Ureter (tissue), 1 donor: Measurements from ENCODE around the gene LENG9. TPM values are rescaled to one million over a fixed set of nuclear protein-coding genes. Genes with fewer than 3 reads are reported as not detected.

Source experiments
- DNase-seq: peaks from one replicate; pipeline ENCODE4 v3.0.0-alpha.2; 2020; ENCODE audit warnings: low spot score
- total RNA-seq: library from RNA; stranded (reverse); gene quantifications from one replicate; pipeline ENCODE4 v1.2.4, GENCODE V29; 2023
- donor health status: DM: yes; HTN: yes; CAD: no.

Gene LENG9
- total RNA-seq, 1 donor from 2014 or later = 10.2 TPM

DNA sequence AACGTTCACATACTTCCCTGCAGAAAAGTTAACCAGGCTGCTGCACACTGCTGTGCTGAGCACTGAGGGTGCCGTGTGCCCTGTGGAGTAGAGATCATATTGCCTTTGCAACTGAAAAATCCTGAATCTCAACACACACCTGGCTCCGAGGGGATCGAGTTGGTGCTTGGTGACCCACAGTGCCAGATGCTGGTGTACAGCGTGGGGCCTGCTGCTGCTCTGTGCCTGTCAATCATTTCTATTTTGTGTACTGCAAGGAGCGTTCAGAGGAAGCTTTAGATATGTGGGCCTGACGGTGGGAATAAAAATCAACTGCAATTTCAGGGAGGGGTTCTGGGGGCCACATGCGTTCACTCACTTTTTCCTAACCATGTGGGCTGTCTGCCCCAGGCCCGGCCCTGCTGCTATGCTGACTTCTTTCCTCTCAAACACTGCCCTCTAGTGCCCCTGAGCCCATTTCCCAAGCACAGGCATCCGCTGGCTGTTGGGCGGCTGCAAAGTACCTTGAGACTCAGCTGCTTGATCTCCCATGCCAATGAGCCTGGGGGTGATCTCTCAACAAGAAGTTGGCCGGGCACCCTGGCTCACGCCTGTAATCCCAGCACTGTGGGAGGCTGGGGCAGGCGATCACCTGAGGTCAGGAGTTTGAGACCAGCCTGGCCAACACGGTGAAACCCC, 24.3 kb downstream of the LENG9 start:
- no peak for DNase-seq

DNA sequence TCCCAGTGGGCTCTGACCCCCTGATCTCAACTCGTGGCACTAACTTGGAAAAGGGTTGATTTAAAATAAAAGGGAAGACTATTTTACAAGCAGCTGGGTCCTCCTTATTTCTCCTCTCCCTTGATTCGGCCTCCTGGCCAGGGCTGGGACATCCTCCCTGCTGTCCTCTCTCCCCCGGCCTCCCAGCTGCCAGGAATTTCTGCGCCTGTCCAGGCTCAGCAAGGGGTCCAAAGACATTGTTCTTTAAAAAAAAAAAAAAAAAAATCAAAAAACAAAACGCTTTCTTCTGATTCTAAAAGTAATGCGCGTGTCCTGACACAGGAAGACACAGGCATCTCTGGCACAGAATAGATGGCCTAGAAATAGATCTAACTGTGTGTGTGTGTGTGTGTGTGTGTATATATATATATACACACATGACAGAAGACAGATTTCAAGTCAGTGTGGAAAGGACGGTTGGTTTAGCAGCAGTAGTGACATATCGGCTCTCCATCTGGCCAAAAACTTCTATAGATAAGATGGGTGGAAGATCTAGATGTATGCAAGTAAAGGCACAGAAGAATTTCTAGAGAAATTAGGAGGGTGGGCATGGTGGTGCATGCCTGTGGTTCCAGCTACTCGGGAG, 26.8 kb downstream of the LENG9 start:
- DNase-seq = no peak

- DNase-seq = no peak
These were observed 27.5 kb downstream of the LENG9 start for GRCh38 chr19:54436031-54436523.

DNA sequence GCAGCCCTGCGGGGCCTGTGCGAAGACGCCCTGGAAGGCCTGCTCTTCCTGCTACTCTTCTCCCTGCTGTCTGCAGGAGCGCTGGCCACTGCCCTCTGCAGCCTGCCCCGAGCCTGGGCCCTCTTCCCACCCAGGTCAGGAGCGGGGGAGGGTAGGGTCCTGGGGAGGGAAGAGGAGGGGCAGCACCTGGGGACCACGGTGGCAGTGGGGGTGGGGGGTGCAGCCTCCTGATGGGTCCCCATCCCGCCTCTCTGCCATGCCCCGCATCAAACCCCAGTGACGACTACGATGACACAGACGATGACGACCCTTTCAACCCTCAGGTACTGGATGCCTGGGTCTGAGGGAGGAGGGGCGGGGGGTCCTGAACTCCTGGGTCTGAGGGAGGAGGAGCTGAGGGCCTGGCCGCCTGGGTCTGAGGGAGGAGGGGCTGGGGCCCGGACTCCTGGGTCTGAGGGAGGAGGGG, 28.0 kb downstream of the LENG9 start:
- no peak for DNase-seq

- no peak for DNase-seq
These were observed 28.7 kb downstream of the LENG9 start for GRCh38 chr19:54434873-54435214.

DNA sequence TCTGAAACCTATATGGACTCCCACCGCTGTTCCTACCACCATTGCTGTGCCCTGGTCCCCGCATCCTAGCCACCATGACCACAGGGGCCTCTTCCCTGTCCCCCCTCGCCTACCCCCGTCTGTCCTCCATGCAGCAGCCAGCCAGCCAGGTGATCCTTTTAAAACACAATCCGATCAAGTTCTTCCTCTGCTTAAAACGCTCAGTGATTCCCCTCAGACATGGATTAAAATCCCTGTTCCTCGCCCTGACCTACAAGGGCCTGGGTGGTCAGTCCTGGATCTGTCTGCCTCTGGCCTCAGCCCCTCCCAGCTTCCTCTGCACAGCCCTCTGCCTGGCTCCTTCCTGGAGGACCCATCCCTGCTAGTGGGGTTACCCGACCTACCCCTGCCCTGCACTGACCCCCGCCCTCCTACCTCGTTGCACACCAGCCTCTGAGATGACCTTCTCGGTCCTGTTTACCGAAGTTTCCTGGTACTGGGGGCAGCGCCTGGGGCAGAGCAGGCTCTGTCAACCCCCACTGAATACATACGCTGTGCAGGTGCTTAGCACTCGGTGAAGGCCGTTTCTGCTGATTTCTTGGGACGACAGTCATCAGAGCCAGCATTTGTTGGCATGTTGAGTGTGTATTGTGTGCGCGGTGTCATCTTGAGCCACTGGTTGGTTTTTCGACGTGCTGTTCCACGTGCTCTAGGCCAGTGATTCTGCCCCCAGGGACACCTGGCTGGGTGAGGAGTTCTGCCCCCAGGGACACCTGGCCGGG, 29.3 kb downstream of the LENG9 start:
- DNase-seq = no peak

- no peak for DNase-seq
These were observed 29.9 kb downstream of the LENG9 start for GRCh38 chr19:54433697-54434096.

- DNase-seq = no peak
These were observed 31.3 kb downstream of the LENG9 start for GRCh38 chr19:54432144-54432738.

GRCh38 chr19:54431255-54431838, 32.2 kb downstream of the LENG9 start:
- no peak for DNase-seq

GRCh38 chr19:54430306-54431254, 33.0 kb downstream of the LENG9 start:
- no peak for DNase-seq

DNA sequence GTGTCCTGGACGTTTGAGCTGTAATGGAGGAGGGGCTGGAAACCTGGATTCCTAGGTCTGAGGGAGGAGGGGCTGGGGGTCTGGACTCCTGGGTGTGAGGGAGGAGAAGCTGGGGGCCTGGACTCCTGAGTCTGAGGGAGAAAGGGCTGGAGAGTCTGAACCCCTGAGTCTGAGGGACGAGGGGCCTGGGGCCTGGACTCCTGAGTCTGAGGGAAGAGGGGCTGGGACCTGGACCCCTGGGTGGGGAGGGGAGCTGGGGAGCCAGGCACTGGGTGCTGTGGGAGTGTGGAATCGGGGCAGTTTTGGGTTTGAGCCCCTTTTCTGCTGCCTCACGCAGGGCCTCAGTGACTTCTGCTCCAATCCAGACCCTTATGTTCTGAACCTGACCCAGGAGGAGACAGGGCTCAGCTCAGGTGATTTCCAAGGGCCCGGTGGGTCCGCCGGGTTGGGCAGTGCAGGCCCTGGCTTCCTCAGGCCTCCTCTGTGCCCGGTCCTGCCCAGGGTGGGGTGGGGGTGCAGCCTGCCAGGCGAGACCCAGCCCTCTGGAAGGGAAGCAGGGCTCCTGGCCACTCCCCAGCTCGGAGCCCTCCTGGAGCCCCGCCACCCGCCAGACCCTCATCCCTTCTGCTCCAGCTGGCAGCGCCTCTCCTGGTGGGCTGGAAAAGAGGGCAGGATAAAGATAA, 33.9 kb downstream of the LENG9 start:
- no peak for DNase-seq

GRCh38 chr19:54429176-54429495, 34.4 kb downstream of the LENG9 start:
- no peak for DNase-seq

DNA sequence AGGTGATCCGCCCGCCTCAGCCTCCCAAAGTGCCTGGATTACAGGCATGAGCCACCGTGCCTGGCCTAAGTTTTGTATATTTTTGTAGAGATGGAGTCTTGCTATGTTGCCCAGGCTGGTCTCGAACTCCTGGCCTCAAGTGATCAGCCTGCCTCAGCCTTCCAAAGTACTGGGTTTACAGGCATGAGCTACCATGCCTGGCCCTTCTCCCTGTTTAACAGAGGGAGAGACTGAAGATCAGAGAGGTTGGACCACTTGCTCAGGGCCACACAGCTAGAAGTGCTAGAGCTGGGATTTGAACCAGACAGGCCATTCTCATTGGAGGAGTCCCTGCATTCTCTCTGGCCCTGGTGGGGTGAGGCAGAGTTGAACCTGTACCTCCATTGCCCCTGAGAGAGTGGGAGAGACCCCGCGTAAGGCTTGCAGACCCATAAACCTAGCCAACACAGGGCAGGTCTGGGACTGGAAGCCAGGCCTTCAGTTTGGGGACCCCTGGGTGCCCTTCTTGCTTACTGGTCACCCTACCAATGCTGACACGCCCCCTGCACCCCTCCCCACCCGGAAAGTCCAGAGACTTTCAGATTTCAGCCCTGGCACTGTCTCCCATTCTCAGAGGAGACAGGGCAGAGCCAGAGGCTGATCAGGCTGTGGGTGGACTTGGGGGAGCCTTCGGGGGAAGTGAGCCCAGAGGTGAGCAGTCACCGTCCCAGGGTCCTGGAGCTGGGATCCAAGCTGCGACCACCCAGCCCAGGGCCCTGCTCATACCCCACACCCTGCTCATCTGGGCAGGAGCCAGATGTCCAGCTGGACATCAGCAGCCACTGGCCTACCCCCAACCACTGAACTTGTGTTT, 35.0 kb downstream of the LENG9 start:
- DNase-seq = no peak

GRCh38 chr19:54427586-54427985, 36.0 kb downstream of the LENG9 start:
- DNase-seq = no peak

- no peak for DNase-seq
These were observed 37.2 kb downstream of the LENG9 start for GRCh38 chr19:54426291-54426931.

DNA sequence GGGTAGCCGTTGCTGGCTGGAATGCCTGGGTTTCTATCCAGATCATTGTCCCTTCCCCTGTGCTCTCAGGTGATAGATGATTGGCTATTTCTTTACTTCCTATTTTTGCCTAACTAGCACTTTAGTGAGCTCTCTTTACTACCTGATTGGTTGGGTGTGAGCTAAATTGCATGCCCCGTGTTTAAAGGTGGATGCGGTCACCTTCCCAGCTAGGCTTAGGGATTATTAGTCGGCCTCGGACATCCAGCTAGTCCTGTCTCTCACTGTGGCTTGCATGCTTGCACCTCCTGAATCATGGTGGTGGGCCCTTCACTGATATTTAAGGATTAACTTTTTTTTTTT, 38.2 kb downstream of the LENG9 start:
- no peak for DNase-seq

GRCh38 chr19:54424660-54425381, 38.8 kb downstream of the LENG9 start:
- DNase-seq = no peak

DNA sequence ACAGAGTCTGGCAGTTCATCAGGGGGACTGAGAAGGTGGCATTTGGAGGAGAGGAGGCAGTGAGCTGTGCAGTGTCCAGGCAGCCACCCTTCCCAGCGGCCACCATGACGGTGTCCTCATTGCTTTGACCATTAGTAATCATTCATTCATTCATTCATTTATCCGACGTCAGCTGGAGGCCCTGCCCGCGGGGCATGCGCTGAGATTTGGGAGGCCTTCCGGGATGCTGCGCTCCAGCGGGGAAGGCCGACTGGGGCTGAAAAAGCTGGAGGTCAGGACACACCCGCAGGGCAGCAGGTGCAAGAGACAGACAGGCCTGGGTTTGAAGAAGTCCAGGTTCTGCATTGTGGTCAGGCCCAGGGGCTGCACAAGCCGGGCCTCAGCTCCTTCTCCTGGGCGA, 39.4 kb downstream of the LENG9 start:
- no peak for DNase-seq
